GM23338 (cell line): ENCODE measurements around the gene A3GALT2.

ENCODE experiments used
- CREB1 ChIP-seq: fragments of 250-450 bp; sonication (Bioruptor Pico); IDR thresholded peaks from 2 replicates; pipeline ENCODE4 v1.5.0; 2020; ENCODE audit warnings: low read depth, mild to moderate bottlenecking, moderate library complexity
- CTCF ChIP-seq, 2 experiments: fragments of 200-600 bp in 1 of 2; sonication (generic) in 1 of 2; conservative IDR thresholded peaks; 2 replicates each; pipeline versions ENCODE4 v1.5.1 to v1.6.1; 2016 to 2017; ENCODE audit warnings: antibody characterized with exemption in 2 of 2, low read depth in 2 of 2, mild to moderate bottlenecking in 2 of 2, moderate library complexity in 1 of 2
- ETS1 ChIP-seq: IDR thresholded peaks from 2 replicates; pipeline ENCODE4 v1.6.1; 2016; ENCODE audit warnings: antibody characterized with exemption
- EZH2 ChIP-seq: fragments of 200-600 bp; sonication (generic); IDR thresholded peaks from one replicate; pipeline ENCODE4 v1.8.0; 2017; ENCODE audit warnings: antibody characterized with exemption, mild to moderate bottlenecking, low read depth; ENCODE audit not compliant: unreplicated experiment
- EZH2phosphoT487 ChIP-seq: fragments of 200-600 bp; sonication (generic); IDR thresholded peaks from one replicate; pipeline ENCODE4 v1.8.1; 2018; ENCODE audit warnings: antibody characterized with exemption; ENCODE audit not compliant: unreplicated experiment
- JUNB ChIP-seq: IDR thresholded peaks from one replicate; pipeline ENCODE4 v1.6.1; 2016; ENCODE audit warnings: antibody characterized with exemption; ENCODE audit not compliant: unreplicated experiment
- NANOG ChIP-seq: IDR thresholded peaks from 2 replicates; pipeline ENCODE4 v1.6.1; 2016; ENCODE audit warnings: antibody characterized with exemption, borderline replicate concordance
- POLR2AphosphoS5 ChIP-seq: IDR thresholded peaks from 2 replicates; pipeline ENCODE4 v1.6.1; 2016; ENCODE audit warnings: antibody characterized with exemption, low read depth
- REST ChIP-seq: IDR thresholded peaks from one replicate; pipeline ENCODE4 v1.6.1; 2018; ENCODE audit warnings: antibody characterized with exemption; ENCODE audit not compliant: unreplicated experiment
- STAT1 ChIP-seq: IDR thresholded peaks from one replicate; pipeline ENCODE4 v1.6.1; 2016; ENCODE audit warnings: antibody characterized with exemption; ENCODE audit not compliant: unreplicated experiment
- ZNF331 ChIP-seq: fragments of 250-450 bp; sonication (Bioruptor Pico); IDR thresholded peaks from 2 replicates; pipeline ENCODE4 v1.5.0; 2020; ENCODE audit warnings: low read depth, mild to moderate bottlenecking, moderate library complexity

- no peak for TF ChIP-seq CTCF (conservative IDR thresholded peaks at IDR 0.05; ENCODE audit: low read depth in 2 of 2)
- TF ChIP-seq POLR2AphosphoS5 = no peak
- TF ChIP-seq REST = no peak
- TF ChIP-seq EZH2 = no peak
- no peak for TF ChIP-seq EZH2phosphoT487
- no peak for TF ChIP-seq CREB1 (CRISPR knock-in tag)
- TF ChIP-seq NANOG = no peak
- TF ChIP-seq STAT1 = no peak
- no peak for TF ChIP-seq ZNF331 (CRISPR knock-in tag)
- no peak for TF ChIP-seq ETS1
- no peak for TF ChIP-seq JUNB
These were observed 62.9 kb downstream of the A3GALT2 start for GRCh38 chr1:33257772-33258712.
